ENCODE measurements around the gene INPP5F. TPM values are rescaled to one million over a fixed set of nuclear protein-coding genes. Genes with fewer than 3 reads are reported as not detected.
"Not testable (repeated sequence)": the region's sequence is repeated elsewhere in the genome, so short reads cannot be mapped to it uniquely, and the experiment has no call there.

INPP5F gene
- total RNA-seq, 2 experiments from 2014 or later = 12.8 to 13.6 TPM

- ChIA-PET CTCF (interaction anchor here (1.3 kb wide), 1 partner anchor 9 kb away, joined by 4 read pairs; no protein-coding TSS in a partner anchor), POLR2A (no interaction called here)
- H3K4me1 Mint-ChIP-seq (ENCODE audit: low read depth) = peaks cover 11% of the 10 kb centered on the region
- H3K27ac Mint-ChIP-seq = no peak overlapping the region
- intact Hi-C loops (cut with micrococcal nuclease) = no loop called here
- no peak overlapping the region for H3K4me3 Mint-ChIP-seq
- H3K36me3 Mint-ChIP-seq = no peaks in the 10 kb centered on the region
- H3K9me3 Mint-ChIP-seq = no peaks in the 10 kb centered on the region
- no peak for DNase-seq
- H3K27me3 Mint-ChIP-seq = no peaks in the 10 kb centered on the region
These were observed 34.1 kb upstream of the INPP5F start for GRCh38 chr10:119691726-119692125.

- Mint-ChIP-seq H3K36me3 (no peaks in the 10 kb centered on the region), H3K9me3 (no peaks in the 10 kb centered on the region), H3K27ac (no peak overlapping the region), H3K4me1 (ENCODE audit: low read depth) (no peaks in the 10 kb centered on the region), H3K27me3 (no peaks in the 10 kb centered on the region), H3K4me3 (no peak overlapping the region)
- CTCF ChIA-PET = interaction anchor here (0.9 to 1.3 kb wide), 2 partner anchors 11 to 58 kb away, joined by 3 to 4 read pairs; no protein-coding TSS in a partner anchor
- DNase-seq = no peak
- POLR2A ChIA-PET = no interaction called here
- intact Hi-C loops (cut with micrococcal nuclease) = no loop called here
These were observed 32.4 kb upstream of the INPP5F start for GRCh38 chr10:119693262-119693957.

- no peak for DNase-seq
- H3K27ac Mint-ChIP-seq = no peak overlapping the region
These were observed 31.2 kb upstream of the INPP5F start for GRCh38 chr10:119694608-119695007.

GRCh38 chr10:119700321-119700954, 25.4 kb upstream of the INPP5F start:
- H3K4me3 Mint-ChIP-seq = no peak overlapping the region
- peaks cover 41% of the 10 kb centered on the region for H3K4me1 Mint-ChIP-seq (ENCODE audit: low read depth)
- H3K27me3 Mint-ChIP-seq = no peaks in the 10 kb centered on the region
- peaks cover 10% of the 10 kb centered on the region for H3K9me3 Mint-ChIP-seq
- DNase-seq = no peak
- no peak overlapping the region for H3K27ac Mint-ChIP-seq
- peaks cover 4% of the 10 kb centered on the region for H3K36me3 Mint-ChIP-seq
- ChIA-PET POLR2A (no interaction called here), CTCF (interaction anchor here (1.7 kb wide), 1 partner anchor 13 kb away, joined by 4 read pairs; no protein-coding TSS in a partner anchor)
- intact Hi-C loops (cut with micrococcal nuclease) = no loop called here

More at GRCh38 chr10:119694608-119695007, 31.2 kb upstream of the INPP5F start:
- H3K4me1 Mint-ChIP-seq (ENCODE audit: low read depth) = no peaks in the 10 kb centered on the region
- intact Hi-C loops (cut with micrococcal nuclease) = no loop called here
- no peaks in the 10 kb centered on the region for H3K27me3 Mint-ChIP-seq
- CTCF ChIA-PET = interaction anchor here (1.2 to 2.1 kb wide), 3 partner anchors 7 to 56 kb away, joined by 3 to 10 read pairs (median 4); no protein-coding TSS in a partner anchor
- H3K36me3 Mint-ChIP-seq = no peaks in the 10 kb centered on the region
- H3K4me3 Mint-ChIP-seq = no peak overlapping the region
- POLR2A ChIA-PET = no interaction called here
- H3K9me3 Mint-ChIP-seq = no peaks in the 10 kb centered on the region

- intact Hi-C loops (cut with micrococcal nuclease) = loop anchor here (1.0 kb wide), 2 partner anchors 16 to 132 kb away; no protein-coding TSS in a partner anchor
- H3K9me3 Mint-ChIP-seq = peaks cover 23% of the 10 kb centered on the region
- ChIA-PET CTCF (interaction anchor here (1.0 to 5.1 kb wide), 5 partner anchors 12 to 49 kb away, joined by 3 to 35 read pairs (median 5); partner anchors contain the start of gene INPP5F), POLR2A (interaction anchor here (2.2 kb wide), 1 partner anchor 24 kb away, joined by 13 read pairs; the partner anchor contains the start of gene INPP5F)
- no peak overlapping the region for H3K27ac Mint-ChIP-seq
- H3K36me3 Mint-ChIP-seq = peaks cover 16% of the 10 kb centered on the region
- H3K4me1 Mint-ChIP-seq (ENCODE audit: low read depth) = peaks cover 55% of the 10 kb centered on the region
- H3K4me3 Mint-ChIP-seq = no peak overlapping the region
- H3K27me3 Mint-ChIP-seq = no peaks in the 10 kb centered on the region
- no peak for DNase-seq
These were observed 24.0 kb upstream of the INPP5F start for GRCh38 chr10:119701861-119702260.

- Mint-ChIP-seq H3K9me3 (peaks cover 30% of the 10 kb centered on the region), H3K4me1 (ENCODE audit: low read depth) (peaks cover 61% of the 10 kb centered on the region), H3K27ac (peak overlapping the region; percentile 84), H3K27me3 (no peaks in the 10 kb centered on the region), H3K4me3 (no peak overlapping the region), H3K36me3 (peaks cover 21% of the 10 kb centered on the region)
- ChIA-PET POLR2A (interaction anchor here (1.4 to 2.2 kb wide), 2 partner anchors 23 to 131 kb away, joined by 3 to 13 read pairs; partner anchors contain the start of gene INPP5F), CTCF (interaction anchor here (1.0 to 5.1 kb wide), 5 partner anchors 11 to 48 kb away, joined by 3 to 35 read pairs (median 8); partner anchors contain the start of gene INPP5F)
- no peak for DNase-seq
- intact Hi-C loops (cut with micrococcal nuclease) = loop anchor here (1.0 kb wide), 2 partner anchors 16 to 132 kb away; no protein-coding TSS in a partner anchor
These were observed 23.3 kb upstream of the INPP5F start for GRCh38 chr10:119702583-119702982.

GRCh38 chr10:119703903-119704508, 21.8 kb upstream of the INPP5F start:
- ChIA-PET POLR2A (interaction anchor here (0.8 to 3.2 kb wide), 6 partner anchors 12 to 168 kb away, joined by 3 to 18 read pairs (median 4); partner anchors contain the start of genes INPP5F and MCMBP), CTCF (interaction anchor here (0.5 to 5.1 kb wide), 6 partner anchors 17 to 168 kb away, joined by 3 to 35 read pairs (median 6); partner anchors contain the start of gene INPP5F)
- peak overlapping the region; percentile 92 for H3K27ac Mint-ChIP-seq
- peak overlapping the region; percentile 42 for H3K4me3 Mint-ChIP-seq
- DNase-seq = peak; percentile 50
- intact Hi-C loops (cut with micrococcal nuclease) = loop anchor here (2.0 kb wide), 3 partner anchors 33 to 397 kb away; no protein-coding TSS in a partner anchor
- H3K4me1 Mint-ChIP-seq (ENCODE audit: low read depth) = peaks cover 73% of the 10 kb centered on the region
- peaks cover 40% of the 10 kb centered on the region for H3K9me3 Mint-ChIP-seq
- peaks cover 24% of the 10 kb centered on the region for H3K36me3 Mint-ChIP-seq
- no peaks in the 10 kb centered on the region for H3K27me3 Mint-ChIP-seq

GRCh38 chr10:119705434-119705831, 20.4 kb upstream of the INPP5F start:
- Mint-ChIP-seq H3K4me3 (peak overlapping the region; percentile 55), H3K27ac (peak overlapping the region; percentile 92), H3K36me3 (peaks cover 31% of the 10 kb centered on the region), H3K9me3 (peaks cover 48% of the 10 kb centered on the region), H3K27me3 (no peaks in the 10 kb centered on the region), H3K4me1 (ENCODE audit: low read depth) (peaks cover 79% of the 10 kb centered on the region)
- intact Hi-C loops (cut with micrococcal nuclease) = loop anchor here (1.0 to 2.0 kb wide), 4 partner anchors 21 to 399 kb away; partner anchors contain the start of gene INPP5F
- ChIA-PET CTCF (interaction anchor here (1.2 to 5.1 kb wide), 3 partner anchors 19 to 45 kb away, joined by 5 to 35 read pairs (median 10); partner anchors contain the start of gene INPP5F), POLR2A (interaction anchor here (1.2 to 3.2 kb wide), 3 partner anchors 20 to 129 kb away, joined by 4 to 18 read pairs (median 4); partner anchors contain the start of gene INPP5F)
- DNase-seq = peak; percentile 51

GRCh38 chr10:119706521-119707278, 19.1 kb upstream of the INPP5F start:
- H3K27ac Mint-ChIP-seq = peak overlapping the region; percentile 68
- peaks cover 38% of the 10 kb centered on the region for H3K36me3 Mint-ChIP-seq
- peaks cover 61% of the 10 kb centered on the region for H3K9me3 Mint-ChIP-seq
- CTCF ChIA-PET = interaction anchor here (0.5 to 1.8 kb wide), 3 partner anchors 10 to 27 kb away, joined by 3 to 6 read pairs (median 3); partner anchors contain the start of gene INPP5F
- no peak for DNase-seq
- H3K4me1 Mint-ChIP-seq (ENCODE audit: low read depth) = peaks cover 74% of the 10 kb centered on the region
- no peaks in the 10 kb centered on the region for H3K27me3 Mint-ChIP-seq
- no peak overlapping the region for H3K4me3 Mint-ChIP-seq
- POLR2A ChIA-PET = interaction anchor here (3.2 kb wide), 1 partner anchor 19 kb away, joined by 18 read pairs; the partner anchor contains the start of gene INPP5F
- intact Hi-C loops (cut with micrococcal nuclease) = no loop called here

GRCh38 chr10:119707331-119707730, 18.5 kb upstream of the INPP5F start:
- POLR2A ChIA-PET = interaction anchor here (0.5 to 1.4 kb wide), 2 partner anchors 19 to 25 kb away, joined by 3 to 5 read pairs; partner anchors contain the start of gene INPP5F
- peak; percentile 67 for DNase-seq
- H3K27ac Mint-ChIP-seq = peak overlapping the region; percentile 75
- H3K27me3 Mint-ChIP-seq; H3K4me3 Mint-ChIP-seq; intact Hi-C loops (cut with micrococcal nuclease): not testable (repeated sequence)
- CTCF ChIA-PET = interaction anchor here (1.8 kb wide), 1 partner anchor 18 kb away, joined by 6 read pairs; the partner anchor contains the start of gene INPP5F
- peaks cover 38% of the 10 kb centered on the region for H3K36me3 Mint-ChIP-seq
- peaks cover 67% of the 10 kb centered on the region for H3K4me1 Mint-ChIP-seq (ENCODE audit: low read depth)
- peaks cover 64% of the 10 kb centered on the region for H3K9me3 Mint-ChIP-seq

GRCh38 chr10:119710935-119711334, 14.9 kb upstream of the INPP5F start:
- H3K27me3 Mint-ChIP-seq; H3K27ac Mint-ChIP-seq; POLR2A ChIA-PET; CTCF ChIA-PET; intact Hi-C loops (cut with micrococcal nuclease); H3K4me3 Mint-ChIP-seq; DNase-seq: not testable (repeated sequence)
- Mint-ChIP-seq H3K4me1 (ENCODE audit: low read depth) (peaks cover 47% of the 10 kb centered on the region), H3K36me3 (peaks cover 30% of the 10 kb centered on the region), H3K9me3 (peaks cover 50% of the 10 kb centered on the region)

Measured in activated CD4-positive, alpha-beta memory T cell treated with anti-CD3 and anti-CD28 coated beads for 36 hours (primary cell).